GM21723 (cell line): ENCODE results near the gene RPS21.
"Not testable (repeated sequence)": the region's sequence is repeated elsewhere in the genome, so short reads cannot be mapped to it uniquely, and the experiment has no call there.

Experiments used
- ATAC-seq: cut with Tn5 transposase; IDR thresholded peaks from one replicate; pipeline ENCODE4 v1.9.1; 2021; ENCODE audit warnings: mild to moderate bottlenecking, moderate library complexity; ENCODE audit not compliant: unreplicated experiment

RPS21 gene

GRCh38 chr20:62363920-62364851 is 22.7 kb upstream of the RPS21 start:
- ATAC-seq = no peak

- no peak for ATAC-seq
Observed at GRCh38 chr20:62364911-62365736, 21.8 kb upstream of the RPS21 start.

- no peak for ATAC-seq
Observed at GRCh38 chr20:62365814-62366369, 21.0 kb upstream of the RPS21 start.

- ATAC-seq = no peak
Observed at GRCh38 chr20:62366370-62367135, 20.4 kb upstream of the RPS21 start.

GRCh38 chr20:62367136-62367632 is 19.7 kb upstream of the RPS21 start, which contains the start of gene LAMA5:
LAMA5 (minus strand) TSS chr20:62367312; CDS start chr20:62367245, 67 bp downstream.
- ATAC-seq = no peak

- no peak for ATAC-seq
Observed at GRCh38 chr20:62367633-62368391, 19.1 kb upstream of the RPS21 start.

- ATAC-seq = no peak
Observed at GRCh38 chr20:62368392-62368975, 18.4 kb upstream of the RPS21 start.

GRCh38 chr20:62368976-62369814 is 17.7 kb upstream of the RPS21 start:
- no peak for ATAC-seq

GRCh38 chr20:62369815-62370114 is 17.1 kb upstream of the RPS21 start:
- no peak for ATAC-seq

- no peak for ATAC-seq
Observed at GRCh38 chr20:62370115-62370806, 16.6 kb upstream of the RPS21 start.

- ATAC-seq = no peak
Observed at GRCh38 chr20:62370807-62371587, 15.9 kb upstream of the RPS21 start.

- no peak for ATAC-seq
Observed at GRCh38 chr20:62371588-62372041, 15.3 kb upstream of the RPS21 start.

- no peak for ATAC-seq
Observed at GRCh38 chr20:62372042-62372993, 14.6 kb upstream of the RPS21 start.

- not testable (repeated sequence) for ATAC-seq
Observed at GRCh38 chr20:62373631-62374179, 13.2 kb upstream of the RPS21 start.

GRCh38 chr20:62374331-62375152 is 12.4 kb upstream of the RPS21 start:
- no peak for ATAC-seq
